Mucosa of stomach (tissue), 1 donor: ENCODE measurements around the gene MYO3B.

ENCODE experiments used
- H3K27me3 ChIP-seq: one replicate; pipeline ENCODE4 v1.7.0; 2013; ENCODE audit warnings: mild to moderate bottlenecking, low read length; ENCODE audit not compliant: control insufficient read depth, insufficient read depth
- H3K36me3 ChIP-seq: one replicate; pipeline ENCODE4 v1.7.0; 2013; ENCODE audit warnings: low read length; ENCODE audit not compliant: control insufficient read depth, insufficient read depth
- H3K4me1 ChIP-seq: one replicate; pipeline ENCODE4 v1.7.0; 2013; ENCODE audit warnings: mild to moderate bottlenecking, low read length; ENCODE audit not compliant: control insufficient read depth, insufficient read depth
- H3K4me3 ChIP-seq: one replicate; pipeline ENCODE4 v1.7.0; 2013; ENCODE audit warnings: low read length
- H3K9ac ChIP-seq: one replicate; pipeline ENCODE4 v1.7.0; 2013; ENCODE audit warnings: mild to moderate bottlenecking, low read length, moderate library complexity
- H3K9me3 ChIP-seq: one replicate; pipeline ENCODE4 v1.7.0; 2013; ENCODE audit warnings: mild to moderate bottlenecking, low read length, moderate library complexity; ENCODE audit not compliant: control insufficient read depth
- donor health status: Pancreatic carcinoma.

Gene MYO3B

DNA sequence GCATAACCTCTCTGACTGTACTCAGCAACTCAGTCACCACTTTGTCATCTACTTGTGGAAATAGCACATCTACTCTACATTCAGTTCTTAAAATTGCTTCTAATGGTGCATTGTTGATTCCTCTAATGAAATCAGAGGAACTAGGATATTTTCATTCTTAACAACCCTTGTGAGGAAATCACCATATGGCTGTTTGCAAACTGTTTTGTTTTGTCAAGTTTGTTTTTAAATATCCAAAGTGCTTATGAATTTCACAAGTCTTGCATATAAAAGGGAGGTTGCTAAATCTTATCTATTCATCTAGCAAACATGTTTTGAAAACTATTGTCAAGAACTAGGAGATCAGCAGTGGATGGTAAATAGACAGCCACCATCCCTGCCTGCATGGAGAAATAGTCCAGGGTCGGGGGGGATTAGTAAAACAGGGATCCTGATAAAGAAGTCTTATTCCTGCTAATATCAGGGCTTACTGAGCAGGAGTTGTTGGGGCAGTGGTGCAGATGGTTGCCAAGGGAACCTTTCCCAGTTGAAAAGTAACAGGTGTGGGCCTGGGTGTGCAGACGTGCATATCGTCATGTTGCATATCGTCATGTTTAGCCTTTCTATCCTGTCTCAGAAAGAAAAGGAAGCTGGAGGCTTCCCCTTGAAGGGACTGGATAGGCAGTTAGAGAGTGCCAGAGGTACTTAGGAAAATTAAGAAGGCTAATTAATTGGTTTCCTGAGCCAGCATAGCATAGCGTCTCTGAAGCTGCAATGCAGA, 7.5 kb upstream of the MYO3B start:
- Histone ChIP-seq H3K4me3 (no peak overlapping the region), H3K27me3 (no peaks in the 10 kb centered on the region), H3K9me3 (no peaks in the 10 kb centered on the region), H3K9ac (no peak overlapping the region), H3K36me3 (no peaks in the 10 kb centered on the region), H3K4me1 (no peaks in the 10 kb centered on the region)

GRCh38 chr2:170176212-170176611, 1.7 kb upstream of the MYO3B start:
- no peaks in the 10 kb centered on the region for H3K36me3 ChIP-seq
- H3K4me3 ChIP-seq: no peak overlapping the region
- no peaks in the 10 kb centered on the region for H3K9me3 ChIP-seq
- H3K4me1 ChIP-seq: no peaks in the 10 kb centered on the region
- H3K9ac ChIP-seq: no peak overlapping the region
- H3K27me3 ChIP-seq: no peaks in the 10 kb centered on the region

GRCh38 chr2:170180031-170180566, 2.2 kb downstream of the MYO3B start:
- no peak overlapping the region for H3K4me3 ChIP-seq
- no peaks in the 10 kb centered on the region for H3K27me3 ChIP-seq
- H3K9me3 ChIP-seq: no peaks in the 10 kb centered on the region
- no peak overlapping the region for H3K9ac ChIP-seq
- no peaks in the 10 kb centered on the region for H3K36me3 ChIP-seq
- no peaks in the 10 kb centered on the region for H3K4me1 ChIP-seq

- no peak overlapping the region for H3K4me3 ChIP-seq
- no peaks in the 10 kb centered on the region for H3K36me3 ChIP-seq
- no peaks in the 10 kb centered on the region for H3K27me3 ChIP-seq
- H3K9ac ChIP-seq: no peak overlapping the region
- no peaks in the 10 kb centered on the region for H3K4me1 ChIP-seq
- H3K9me3 ChIP-seq: no peaks in the 10 kb centered on the region
Observed at GRCh38 chr2:170181602-170182001, 3.7 kb downstream of the MYO3B start.

DNA sequence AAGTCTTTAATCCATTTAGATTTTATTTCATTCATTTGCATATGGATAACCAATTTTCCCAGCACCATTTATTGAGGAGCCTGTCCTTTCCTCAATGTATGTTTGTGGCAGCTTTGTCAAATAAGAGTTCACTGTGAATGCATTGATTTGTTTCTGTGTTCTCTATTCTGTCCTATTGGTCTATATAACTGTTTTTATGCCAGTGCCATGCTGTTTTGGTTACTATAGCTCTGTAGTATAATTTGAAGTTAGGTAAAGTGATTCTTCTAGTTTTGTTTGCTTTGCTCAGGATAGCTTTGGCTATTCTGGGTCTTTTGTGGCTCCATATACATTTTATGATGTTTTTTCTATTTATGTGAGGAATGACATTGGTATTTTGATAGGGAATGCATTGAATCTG, 7.4 kb downstream of the MYO3B start:
- Histone ChIP-seq H3K36me3 (no peaks in the 10 kb centered on the region), H3K4me1 (no peaks in the 10 kb centered on the region), H3K9me3 (no peaks in the 10 kb centered on the region), H3K27me3 (no peaks in the 10 kb centered on the region), H3K4me3 (no peak overlapping the region), H3K9ac (no peak overlapping the region)

DNA sequence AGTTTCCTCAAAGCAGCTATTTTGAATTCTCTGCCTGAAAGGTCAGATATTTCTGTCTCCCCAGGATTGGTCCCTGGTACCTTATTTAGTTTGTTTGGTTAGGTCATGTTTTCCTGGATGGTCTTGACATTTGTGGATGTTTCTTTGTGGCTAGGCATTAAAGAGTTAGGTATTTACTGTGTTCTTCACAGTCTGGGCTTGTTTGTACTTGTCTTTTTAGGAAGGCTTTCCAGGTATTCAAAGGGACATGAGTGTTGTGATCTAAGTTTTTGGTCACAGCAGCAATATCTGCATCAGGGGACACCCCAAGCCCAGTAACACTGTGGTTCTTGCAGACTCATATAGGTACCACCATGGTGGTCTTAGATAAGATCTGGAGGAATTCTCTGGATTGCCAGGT, 11.8 kb downstream of the MYO3B start:
- no peak overlapping the region for H3K4me3 ChIP-seq
- H3K27me3 ChIP-seq: no peaks in the 10 kb centered on the region
- no peaks in the 10 kb centered on the region for H3K9me3 ChIP-seq
- no peaks in the 10 kb centered on the region for H3K36me3 ChIP-seq
- H3K4me1 ChIP-seq: no peaks in the 10 kb centered on the region
- H3K9ac ChIP-seq: no peak overlapping the region

- no peak overlapping the region for H3K4me3 ChIP-seq
- H3K4me1 ChIP-seq: no peaks in the 10 kb centered on the region
- H3K27me3 ChIP-seq: no peaks in the 10 kb centered on the region
Observed at GRCh38 chr2:170190172-170190571, 12.2 kb downstream of the MYO3B start.

DNA sequence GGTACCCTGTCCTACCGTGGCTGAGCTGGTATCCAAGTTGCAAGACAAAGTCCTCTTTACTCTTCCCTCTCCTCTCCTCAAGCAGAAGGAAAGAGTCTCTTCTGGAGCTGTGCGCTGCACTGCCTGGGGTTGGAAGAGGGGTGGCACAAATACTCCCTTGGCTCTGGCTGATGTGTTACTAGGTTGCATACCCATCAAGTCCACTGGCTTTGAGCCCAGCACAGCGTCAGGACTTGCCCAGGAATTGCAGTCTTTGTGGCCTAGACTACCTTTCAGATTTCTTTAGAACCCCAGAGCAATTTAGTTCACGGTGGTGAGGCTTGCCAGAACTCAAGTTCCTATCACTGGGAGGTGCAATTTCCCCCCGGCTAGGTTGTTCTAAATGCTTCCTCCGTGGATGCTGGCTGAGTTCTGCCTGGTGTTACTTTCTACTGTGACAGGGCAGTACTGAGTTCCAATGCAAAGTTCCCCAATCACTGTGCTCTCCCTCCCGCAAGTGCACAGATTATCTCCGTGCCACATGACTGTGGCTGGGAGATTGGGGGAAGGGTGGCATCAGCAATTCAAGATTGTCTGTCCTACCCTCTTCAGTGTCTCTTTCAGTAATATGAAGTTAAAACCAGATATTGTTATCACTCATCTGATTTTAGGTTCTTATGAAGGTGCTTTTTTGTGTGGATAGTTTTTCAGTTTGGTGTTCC, 13.4 kb downstream of the MYO3B start:
- Histone ChIP-seq H3K9me3 (no peaks in the 10 kb centered on the region), H3K4me3 (no peak overlapping the region), H3K4me1 (no peaks in the 10 kb centered on the region), H3K36me3 (no peaks in the 10 kb centered on the region), H3K27me3 (no peaks in the 10 kb centered on the region), H3K9ac (no peak overlapping the region)

More at GRCh38 chr2:170190172-170190571, 12.2 kb downstream of the MYO3B start:
- no peaks in the 10 kb centered on the region for H3K9me3 ChIP-seq
- H3K36me3 ChIP-seq: no peaks in the 10 kb centered on the region
- no peak overlapping the region for H3K9ac ChIP-seq

DNA sequence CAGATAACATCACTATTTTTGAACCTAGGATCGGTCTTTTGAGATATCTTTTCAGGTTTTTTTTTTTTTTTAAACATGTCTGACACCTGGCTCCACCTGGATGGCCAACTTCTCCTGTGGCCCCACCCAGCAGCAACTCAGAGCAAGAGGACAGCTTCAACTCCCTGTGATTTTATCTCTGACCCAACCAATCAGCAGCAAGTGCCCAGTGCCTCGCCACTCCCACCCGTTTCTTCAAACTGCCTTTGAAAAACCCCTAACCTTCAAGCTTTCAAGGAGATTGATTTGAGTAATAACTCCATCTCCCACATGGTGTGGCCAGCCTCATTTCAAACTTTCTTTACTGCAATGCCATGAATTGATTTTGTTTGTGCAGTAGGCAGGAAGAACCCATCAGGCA, 19.0 kb downstream of the MYO3B start:
- no peaks in the 10 kb centered on the region for H3K9me3 ChIP-seq
- no peaks in the 10 kb centered on the region for H3K27me3 ChIP-seq
- H3K4me3 ChIP-seq: no peak overlapping the region
- no peaks in the 10 kb centered on the region for H3K4me1 ChIP-seq
- no peak overlapping the region for H3K9ac ChIP-seq
- no peaks in the 10 kb centered on the region for H3K36me3 ChIP-seq

DNA sequence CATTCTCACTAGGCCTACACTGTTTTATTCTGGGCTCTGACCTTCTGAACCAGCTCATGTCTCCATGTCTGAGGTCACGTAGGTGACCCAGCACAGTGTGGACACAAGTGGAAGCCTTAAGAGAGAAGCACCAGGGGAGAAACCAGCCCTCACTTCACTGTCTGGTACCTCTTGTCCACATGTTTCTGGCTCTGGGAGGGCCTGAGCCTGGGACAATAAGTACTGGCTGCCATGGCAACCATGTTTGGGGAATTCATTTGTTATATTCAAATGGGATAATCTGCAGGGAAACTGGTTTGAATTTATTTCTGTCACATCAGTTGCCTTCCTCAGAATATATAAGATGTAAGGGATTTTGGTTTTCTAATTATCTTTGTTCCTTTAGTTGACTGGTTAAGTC, 23.3 kb downstream of the MYO3B start:
- Histone ChIP-seq H3K36me3 (no peaks in the 10 kb centered on the region), H3K9me3 (no peaks in the 10 kb centered on the region), H3K4me1 (no peaks in the 10 kb centered on the region), H3K27me3 (no peaks in the 10 kb centered on the region), H3K4me3 (no peak overlapping the region), H3K9ac (no peak overlapping the region)

- no peaks in the 10 kb centered on the region for H3K36me3 ChIP-seq
- no peaks in the 10 kb centered on the region for H3K4me1 ChIP-seq
- no peak overlapping the region for H3K4me3 ChIP-seq
- H3K9ac ChIP-seq: no peak overlapping the region
- no peaks in the 10 kb centered on the region for H3K9me3 ChIP-seq
- no peaks in the 10 kb centered on the region for H3K27me3 ChIP-seq
Observed at GRCh38 chr2:170201734-170202393, 23.9 kb downstream of the MYO3B start.

- no peaks in the 10 kb centered on the region for H3K27me3 ChIP-seq
Observed at GRCh38 chr2:170202437-170202836, 24.5 kb downstream of the MYO3B start.

More at GRCh38 chr2:170202437-170202836, 24.5 kb downstream of the MYO3B start:
- Histone ChIP-seq H3K4me3 (no peak overlapping the region), H3K9me3 (no peaks in the 10 kb centered on the region), H3K4me1 (no peaks in the 10 kb centered on the region), H3K36me3 (no peaks in the 10 kb centered on the region), H3K9ac (no peak overlapping the region)
